GM12878 (cell line): ENCODE measurements around the gene ADGB. TPM values are rescaled to one million over a fixed set of nuclear protein-coding genes. Genes with fewer than 3 reads are reported as not detected.

Source experiments
- ATAC-seq: fragments of 200-7000 bp; cut with Tn5 transposase; 3 replicates; pipeline ENCODE4 v1.9.1; 2020; ENCODE audit warnings: mild to moderate bottlenecking, moderate library complexity
- BruUV-seq: library from RNA; stranded (reverse); fragments of 400-500 nt; replicated peaks from 2 replicates; lab custom pipeline; 2021; lab: Mats Ljungman, UMichigan
- CTCF ChIA-PET: fragments of 300-600 bp; sonication (Branson Sonifier 250); formaldehyde crosslinking; extraction: SDS; loops from one replicate; lab custom pipeline; 2021; ENCODE audit warnings: inconsistent platforms; lab: Yijun Ruan, JAX
- POLR2A ChIA-PET: fragments of 350-600 bp; formaldehyde crosslinking; extraction: SDS; loops from one replicate; lab custom pipeline; 2021; ENCODE audit warnings: inconsistent platforms; lab: Charles Lee
- RAD21 ChIA-PET: fragments of 300-600 bp; sonication (Branson Sonifier 250); formaldehyde crosslinking; loops from one replicate; lab custom pipeline; 2023; ENCODE audit warnings: antibody characterized with exemption; ENCODE audit not compliant: unreplicated experiment; lab: Charles Lee
- SMC1A ChIA-PET: fragments of 300-600 bp; sonication (Branson Sonifier 250); formaldehyde crosslinking; loops from one replicate; lab custom pipeline; 2023; ENCODE audit not compliant: unreplicated experiment, uncharacterized antibody; lab: Charles Lee
- DNase-seq: peaks from one replicate; pipeline ENCODE4 v3.0.0-alpha.2; 2011; ENCODE audit warnings: low read depth, low spot score
- FAIRE-seq: peaks from 3 replicates; lab custom pipeline; 2011; peaks lifted over from hg19 to GRCh38; lab: Jason Lieb, UNC
- H2AFZ ChIP-seq: 2 replicates; pipeline ENCODE4 v1.6.0; 2011; ENCODE audit warnings: low read depth, low read length, control low read depth; ENCODE audit not compliant: control insufficient read depth
- H3K27ac ChIP-seq: 2 replicates; pipeline ENCODE4 v1.5.1; 2011; ENCODE audit warnings: control low read depth; ENCODE audit not compliant: control insufficient read depth, insufficient read depth
- H3K27me3 ChIP-seq, 2 experiments: replicated peaks in 1 of 2; 2 replicates each; pipeline versions ENCODE4 v1.6.0 to v1.6.1; 2011; ENCODE audit warnings: low read length in 1 of 2; ENCODE audit not compliant: control insufficient read depth in 2 of 2, insufficient read depth in 2 of 2
- H3K36me3 ChIP-seq, 2 experiments: 2 replicates each; pipeline ENCODE4 v1.5.1; 2011; ENCODE audit warnings: low read length in 1 of 2; ENCODE audit not compliant: control insufficient read depth in 2 of 2, insufficient read depth in 2 of 2
- H3K4me1 ChIP-seq: 2 replicates; pipeline ENCODE4 v1.6.1; 2011; ENCODE audit warnings: mild to moderate bottlenecking, low read length, moderate library complexity, mixed read lengths; ENCODE audit not compliant: control insufficient read depth, insufficient read depth
- H3K4me2 ChIP-seq: 2 replicates; pipeline ENCODE4 v1.6.0; 2011; ENCODE audit warnings: control low read depth; ENCODE audit not compliant: control insufficient read depth, insufficient read depth
- H3K4me3 ChIP-seq: fragments of 200-600 bp; sonication (generic); 2 replicates; pipeline ENCODE4 v1.5.1; 2016
- H3K79me2 ChIP-seq: 2 replicates; pipeline ENCODE4 v1.6.0; 2011; ENCODE audit warnings: low read length; ENCODE audit not compliant: control insufficient read depth, insufficient read depth
- H3K9ac ChIP-seq: 2 replicates; pipeline ENCODE4 v1.8.0; 2011; ENCODE audit warnings: low read length, control low read depth, mixed read lengths; ENCODE audit not compliant: control insufficient read depth, insufficient read depth
- H3K9me3 ChIP-seq: replicated peaks from 3 replicates; pipeline ENCODE4 v1.5.1; 2011; ENCODE audit warnings: mild to moderate bottlenecking, low read length; ENCODE audit not compliant: control insufficient read depth, insufficient read depth
- H4K20me1 ChIP-seq: 2 replicates; pipeline ENCODE4 v1.6.0; 2011; ENCODE audit not compliant: control insufficient read depth, insufficient read depth
- E2F4 ChIP-seq: IDR thresholded peaks from 2 replicates; pipeline ENCODE4 v1.6.1; 2012; ENCODE audit warnings: low read depth, low read length, improper control_type of control experiment
- SKIL ChIP-seq: fragments of 450-650 bp; IDR thresholded peaks from 2 replicates; pipeline ENCODE4 v1.6.1; 2017; ENCODE audit warnings: mild to moderate bottlenecking, low read depth, inconsistent platforms; ENCODE audit not compliant: poor library complexity, severe bottlenecking
- SRF ChIP-seq, 2 experiments: IDR thresholded peaks; 2 replicates each; pipeline ENCODE4 v1.6.1; 2011; ENCODE audit warnings: low read depth in 2 of 2, low read length in 2 of 2, mild to moderate bottlenecking in 1 of 2, moderate library complexity in 1 of 2
- SUPT20H ChIP-seq: IDR thresholded peaks from 2 replicates; pipeline ENCODE4 v1.6.1; 2011; ENCODE audit warnings: low read depth, mild to moderate bottlenecking, low read length, moderate library complexity, borderline replicate concordance; ENCODE audit not compliant: control insufficient read depth
- ZNF622 ChIP-seq: fragments of 450-650 bp; IDR thresholded peaks from 2 replicates; pipeline ENCODE4 v1.6.1; 2017; ENCODE audit warnings: mild to moderate bottlenecking, inconsistent platforms
- WGBS: methylation state at CpG from one replicate; pipeline ENCODE4 v1.1.6; 2016; ENCODE audit warnings: low lambda C conversion rate; ENCODE audit not compliant: insufficient replicate concordance, insufficient coverage; ENCODE audit errors: missing lambda C conversion rate; 5-methylcytosine and 5-hydroxymethylcytosine counted together
- in situ Hi-C: fragments of 300-500 bp; cut with MboI; formaldehyde crosslinking; loops from 9 replicates; pipeline ENCODE4 v1.14.3; 2018; ENCODE audit warnings: mixed read lengths
- intact Hi-C: fragments of 100-400 bp; cut with micrococcal nuclease; formaldehyde crosslinking; loops from one replicate; pipeline ENCODE4 v1.14.2; 2022; ENCODE audit not compliant: unreplicated experiment
- polyA plus RNA-seq, 11 experiments: library from polyadenylated mRNA; depleted of rRNA in 4 of 11; unstranded in 6 of 11; stranded (reverse) in 5 of 11; fragments of >200 nt; fragmentation: Nextera tagmentation in 4 of 11; fragmentation: Illumina TruSeq in 1 of 11; extraction: Ambion mirVana in 4 of 11; extraction: Trizol in 1 of 11; gene quantifications; 1 replicate in 1 of 11; 2 replicates in 10 of 11; pipeline versions ENCODE4 v1.2.1 to v1.2.3, GENCODE V29; 2011 to 2016; ENCODE audit warnings: inconsistent platforms in 2 of 11, missing spikeins in 2 of 11, low read depth in 1 of 11
- total RNA-seq, 4 experiments: library from RNA; depleted of rRNA in 3 of 4; stranded (reverse); fragments of >200 nt in 3 of 4; fragmentation: Illumina TruSeq in 1 of 4; extraction: Trizol in 1 of 4; gene quantifications; 2 replicates each; pipeline versions ENCODE4 v1.2.1 to v1.2.3, GENCODE V29; 2013 to 2021
- TF ChIP-seq, protein P1 (sequence below): fragments of 450-650 bp; IDR thresholded peaks from 2 replicates; pipeline ENCODE4 v1.6.1; 2017; ENCODE audit warnings: antibody characterized with exemption, mild to moderate bottlenecking, moderate library complexity
- TF ChIP-seq, protein P2 (sequence below): fragments of 450-650 bp; IDR thresholded peaks from 2 replicates; pipeline ENCODE4 v1.6.1; 2016; ENCODE audit warnings: mild to moderate bottlenecking, moderate library complexity, borderline replicate concordance

Gene ADGB
- total and polyA plus RNA-seq, 10 of the 15 experiments (the other 5 are each of a cell fraction or from before 2014, with no cell fraction given) = not detected

DNA sequence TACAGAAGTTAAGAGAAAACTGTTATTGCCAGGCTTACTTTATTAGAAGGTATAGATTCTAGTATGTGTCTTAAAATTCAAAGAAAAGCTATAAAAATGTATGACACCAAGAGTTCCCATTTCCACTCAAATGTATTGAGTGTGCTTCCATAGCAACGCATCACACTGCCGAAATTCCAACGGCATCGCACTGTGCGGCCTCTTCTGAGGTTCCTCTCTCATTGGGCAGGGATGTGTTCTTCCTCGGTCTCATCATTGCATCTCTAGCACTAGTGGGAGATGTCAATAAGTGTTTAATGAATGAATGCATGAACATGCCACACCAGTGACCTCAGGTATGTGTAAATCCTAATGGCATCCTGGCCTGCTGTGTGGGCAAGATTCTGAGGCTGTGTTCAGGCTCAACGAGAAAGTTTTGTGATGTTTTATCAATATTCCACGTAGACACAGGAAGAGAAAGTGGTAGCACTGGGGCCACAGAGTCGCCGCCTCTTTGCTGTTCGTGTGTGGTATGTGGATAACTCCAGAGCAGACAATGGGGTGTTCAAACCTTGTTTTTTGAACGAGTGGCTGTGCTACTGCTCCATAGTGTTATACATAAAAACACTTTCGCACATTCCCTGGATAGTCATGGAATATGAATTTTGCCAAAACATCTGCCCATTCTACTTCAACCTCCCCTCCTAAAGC lies 171.6 kb downstream of the ADGB start:
- ChIA-PET CTCF (interaction anchor here (1.3 kb wide), 1 partner anchor 9 kb away, joined by 3 read pairs; no protein-coding TSS in a partner anchor), RAD21 (no interaction called here), POLR2A (no interaction called here), SMC1A (no interaction called here)
- Histone ChIP-seq H3K36me3 (no peaks in the 10 kb centered on the region), H3K4me1 (no peaks in the 10 kb centered on the region), H3K9me3 (no peaks in the 10 kb centered on the region), H3K79me2 (no peaks in the 10 kb centered on the region), H3K27me3 (no peaks in the 10 kb centered on the region), H3K4me2 (no peak overlapping the region), H2AFZ (no peak overlapping the region), H3K27ac (no peak overlapping the region), H4K20me1 (no peaks in the 10 kb centered on the region), H3K9ac (no peak overlapping the region), H3K4me3 (no peak overlapping the region)
- BruUV-seq = no TSS peak
- 31% methylated on average over 13 of the region's 13 CpGs for WGBS
- DNase-seq (no peak), FAIRE-seq (no peak), ATAC-seq (0 out of 3 replicates have a peak, but pooled peaks have one; percentile 18)
- intact Hi-C loops (no loop called here), in situ Hi-C loops (no loop called here)
- TF ChIP-seq SKIL (no peak), ZNF622 (no peak), SUPT20H (no peak), E2F4 (no peak), SRF (IDR thresholded peaks at IDR 0.05; ENCODE audit: low read depth in 2 of 2, low read length in 2 of 2) (no peak)
- TF ChIP-seq, protein P1, sequence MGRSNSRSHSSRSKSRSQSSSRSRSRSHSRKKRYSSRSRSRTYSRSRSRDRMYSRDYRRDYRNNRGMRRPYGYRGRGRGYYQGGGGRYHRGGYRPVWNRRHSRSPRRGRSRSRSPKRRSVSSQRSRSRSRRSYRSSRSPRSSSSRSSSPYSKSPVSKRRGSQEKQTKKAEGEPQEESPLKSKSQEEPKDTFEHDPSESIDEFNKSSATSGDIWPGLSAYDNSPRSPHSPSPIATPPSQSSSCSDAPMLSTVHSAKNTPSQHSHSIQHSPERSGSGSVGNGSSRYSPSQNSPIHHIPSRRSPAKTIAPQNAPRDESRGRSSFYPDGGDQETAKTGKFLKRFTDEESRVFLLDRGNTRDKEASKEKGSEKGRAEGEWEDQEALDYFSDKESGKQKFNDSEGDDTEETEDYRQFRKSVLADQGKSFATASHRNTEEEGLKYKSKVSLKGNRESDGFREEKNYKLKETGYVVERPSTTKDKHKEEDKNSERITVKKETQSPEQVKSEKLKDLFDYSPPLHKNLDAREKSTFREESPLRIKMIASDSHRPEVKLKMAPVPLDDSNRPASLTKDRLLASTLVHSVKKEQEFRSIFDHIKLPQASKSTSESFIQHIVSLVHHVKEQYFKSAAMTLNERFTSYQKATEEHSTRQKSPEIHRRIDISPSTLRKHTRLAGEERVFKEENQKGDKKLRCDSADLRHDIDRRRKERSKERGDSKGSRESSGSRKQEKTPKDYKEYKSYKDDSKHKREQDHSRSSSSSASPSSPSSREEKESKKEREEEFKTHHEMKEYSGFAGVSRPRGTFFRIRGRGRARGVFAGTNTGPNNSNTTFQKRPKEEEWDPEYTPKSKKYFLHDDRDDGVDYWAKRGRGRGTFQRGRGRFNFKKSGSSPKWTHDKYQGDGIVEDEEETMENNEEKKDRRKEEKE = no peak
- TF ChIP-seq, protein P2, sequence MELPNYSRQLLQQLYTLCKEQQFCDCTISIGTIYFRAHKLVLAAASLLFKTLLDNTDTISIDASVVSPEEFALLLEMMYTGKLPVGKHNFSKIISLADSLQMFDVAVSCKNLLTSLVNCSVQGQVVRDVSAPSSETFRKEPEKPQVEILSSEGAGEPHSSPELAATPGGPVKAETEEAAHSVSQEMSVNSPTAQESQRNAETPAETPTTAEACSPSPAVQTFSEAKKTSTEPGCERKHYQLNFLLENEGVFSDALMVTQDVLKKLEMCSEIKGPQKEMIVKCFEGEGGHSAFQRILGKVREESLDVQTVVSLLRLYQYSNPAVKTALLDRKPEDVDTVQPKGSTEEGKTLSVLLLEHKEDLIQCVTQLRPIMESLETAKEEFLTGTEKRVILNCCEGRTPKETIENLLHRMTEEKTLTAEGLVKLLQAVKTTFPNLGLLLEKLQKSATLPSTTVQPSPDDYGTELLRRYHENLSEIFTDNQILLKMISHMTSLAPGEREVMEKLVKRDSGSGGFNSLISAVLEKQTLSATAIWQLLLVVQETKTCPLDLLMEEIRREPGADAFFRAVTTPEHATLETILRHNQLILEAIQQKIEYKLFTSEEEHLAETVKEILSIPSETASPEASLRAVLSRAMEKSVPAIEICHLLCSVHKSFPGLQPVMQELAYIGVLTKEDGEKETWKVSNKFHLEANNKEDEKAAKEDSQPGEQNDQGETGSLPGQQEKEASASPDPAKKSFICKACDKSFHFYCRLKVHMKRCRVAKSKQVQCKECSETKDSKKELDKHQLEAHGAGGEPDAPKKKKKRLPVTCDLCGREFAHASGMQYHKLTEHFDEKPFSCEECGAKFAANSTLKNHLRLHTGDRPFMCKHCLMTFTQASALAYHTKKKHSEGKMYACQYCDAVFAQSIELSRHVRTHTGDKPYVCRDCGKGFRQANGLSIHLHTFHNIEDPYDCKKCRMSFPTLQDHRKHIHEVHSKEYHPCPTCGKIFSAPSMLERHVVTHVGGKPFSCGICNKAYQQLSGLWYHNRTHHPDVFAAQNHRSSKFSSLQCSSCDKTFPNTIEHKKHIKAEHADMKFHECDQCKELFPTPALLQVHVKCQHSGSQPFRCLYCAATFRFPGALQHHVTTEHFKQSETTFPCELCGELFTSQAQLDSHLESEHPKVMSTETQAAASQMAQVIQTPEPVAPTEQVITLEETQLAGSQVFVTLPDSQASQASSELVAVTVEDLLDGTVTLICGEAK = no peak
